Measurements from ENCODE around the gene STPG3.

DNA sequence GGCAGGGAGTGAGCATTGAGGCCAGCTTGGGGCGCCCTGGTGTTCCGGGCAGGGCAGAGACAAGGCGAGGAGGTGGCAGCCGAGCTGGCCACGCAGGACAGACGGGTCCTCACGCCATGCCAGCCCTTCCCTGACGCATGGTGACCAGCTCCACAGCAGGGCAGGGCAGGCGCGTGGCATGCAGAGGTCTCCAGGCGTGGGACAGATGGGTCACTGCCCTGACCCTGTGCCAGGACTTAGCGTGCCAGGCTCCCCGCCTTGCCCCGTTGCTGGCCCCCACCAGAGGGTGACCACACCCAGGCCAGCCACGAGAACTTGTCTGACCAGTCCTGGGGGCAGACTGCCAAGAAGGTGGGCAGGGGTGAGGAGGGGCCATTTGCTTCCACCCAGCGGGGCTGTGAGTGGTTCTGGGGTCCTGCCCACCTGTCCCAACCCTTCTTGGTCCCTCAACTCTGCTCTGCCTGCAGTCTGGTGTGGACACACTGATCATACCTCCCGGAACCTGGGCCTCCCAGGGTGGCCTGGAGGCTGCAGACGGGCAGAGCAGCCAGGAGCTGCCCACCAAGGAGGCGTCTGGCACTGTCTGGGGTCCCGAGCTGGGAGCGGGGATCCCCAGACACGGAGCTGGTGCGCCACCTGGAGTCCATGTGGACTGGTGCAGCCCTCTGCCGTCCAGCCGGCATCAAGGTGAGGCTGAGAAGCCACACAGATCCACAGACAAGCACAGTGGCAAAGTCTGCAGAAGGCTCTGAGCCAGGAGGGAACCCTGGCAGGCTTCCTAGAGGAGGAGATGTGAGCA lies 23.8 kb upstream of the STPG3 start, which contains the start of gene RNF224:
- TF ChIP-seq, protein P1, sequence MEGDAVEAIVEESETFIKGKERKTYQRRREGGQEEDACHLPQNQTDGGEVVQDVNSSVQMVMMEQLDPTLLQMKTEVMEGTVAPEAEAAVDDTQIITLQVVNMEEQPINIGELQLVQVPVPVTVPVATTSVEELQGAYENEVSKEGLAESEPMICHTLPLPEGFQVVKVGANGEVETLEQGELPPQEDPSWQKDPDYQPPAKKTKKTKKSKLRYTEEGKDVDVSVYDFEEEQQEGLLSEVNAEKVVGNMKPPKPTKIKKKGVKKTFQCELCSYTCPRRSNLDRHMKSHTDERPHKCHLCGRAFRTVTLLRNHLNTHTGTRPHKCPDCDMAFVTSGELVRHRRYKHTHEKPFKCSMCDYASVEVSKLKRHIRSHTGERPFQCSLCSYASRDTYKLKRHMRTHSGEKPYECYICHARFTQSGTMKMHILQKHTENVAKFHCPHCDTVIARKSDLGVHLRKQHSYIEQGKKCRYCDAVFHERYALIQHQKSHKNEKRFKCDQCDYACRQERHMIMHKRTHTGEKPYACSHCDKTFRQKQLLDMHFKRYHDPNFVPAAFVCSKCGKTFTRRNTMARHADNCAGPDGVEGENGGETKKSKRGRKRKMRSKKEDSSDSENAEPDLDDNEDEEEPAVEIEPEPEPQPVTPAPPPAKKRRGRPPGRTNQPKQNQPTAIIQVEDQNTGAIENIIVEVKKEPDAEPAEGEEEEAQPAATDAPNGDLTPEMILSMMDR (IDR thresholded peaks at IDR 0.05): peak; percentile 74 to 95 (median 86)
- TF ChIP-seq POLR2AphosphoS5 (IDR thresholded peaks at IDR 0.05) (peak in 1 of 2 donors; percentile 19), EP300 (IDR thresholded peaks at IDR 0.05) (no peak), POLR2A (IDR thresholded peaks at IDR 0.05; ENCODE audit: low read depth) (no peak)
